GM18526 (cell line): ENCODE data around the gene NRK.

Experiments
- POLR2A ChIP-seq: IDR thresholded peaks from 3 replicates; pipeline ENCODE4 v1.6.1; 2011; ENCODE audit not compliant: insufficient read length; ENCODE audit errors: extremely low read depth

The NRK gene

DNA sequence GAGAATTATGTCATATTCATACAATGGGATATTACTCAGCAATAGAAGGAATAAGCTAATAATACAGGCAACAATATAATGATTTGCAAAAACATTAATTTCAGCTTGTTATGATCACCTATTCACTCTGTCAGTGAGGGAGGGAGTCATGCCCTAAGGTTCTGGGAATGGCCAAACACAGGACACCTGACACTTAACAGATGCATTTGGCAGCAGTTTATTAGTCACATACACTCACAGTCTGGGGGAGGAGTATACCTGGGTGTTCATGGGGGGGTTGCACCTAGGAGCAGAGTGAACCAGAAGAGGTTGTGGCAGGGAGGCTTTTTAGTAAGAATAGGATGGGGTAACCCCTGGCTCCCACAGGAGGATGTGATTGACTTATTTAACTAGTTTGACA lies 177.9 kb downstream of the NRK start:
- TF ChIP-seq POLR2A: no peak

DNA sequence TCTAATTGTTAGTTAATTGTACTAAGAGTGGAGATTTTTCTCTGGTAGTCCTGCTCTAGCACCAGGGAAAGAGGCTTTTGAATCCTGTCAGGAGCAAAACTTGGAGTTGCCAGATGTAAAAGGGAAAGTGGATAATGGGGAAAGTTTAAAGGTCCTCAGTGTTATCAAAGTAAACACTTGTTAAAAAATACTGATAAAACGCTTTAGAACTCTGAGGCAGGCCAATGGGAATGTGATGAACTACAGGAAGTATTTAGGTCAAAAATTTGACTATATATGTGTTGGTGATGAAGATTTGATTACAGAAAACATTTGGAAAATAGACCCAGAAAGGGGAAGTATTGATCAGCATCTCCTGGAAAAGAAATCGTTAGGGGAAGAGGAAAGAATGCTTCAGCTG lies 183.3 kb downstream of the NRK start:
- TF ChIP-seq POLR2A: no peak

DNA sequence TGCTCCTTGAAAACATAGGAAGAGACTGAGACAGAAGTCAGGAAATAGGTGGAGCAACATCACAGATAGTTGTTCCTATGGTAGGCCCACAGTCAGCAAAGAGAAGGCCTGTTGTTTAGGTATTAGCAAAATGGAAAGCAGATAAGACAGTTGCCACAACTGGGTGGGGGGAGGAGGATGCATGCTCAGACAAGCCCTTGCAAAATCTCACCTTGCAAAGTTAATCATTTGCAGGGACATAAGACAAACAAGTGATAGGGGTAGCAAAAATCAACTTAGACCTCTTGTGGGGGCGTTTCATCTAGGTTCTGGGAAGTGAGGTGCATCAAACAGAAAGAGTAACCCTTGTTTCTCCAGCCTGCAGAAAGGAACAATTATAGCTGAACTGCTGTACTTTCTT lies 185.5 kb downstream of the NRK start:
- no peak for TF ChIP-seq POLR2A
